ENCODE data around the gene MMP24OS.

Gene MMP24OS

DNA sequence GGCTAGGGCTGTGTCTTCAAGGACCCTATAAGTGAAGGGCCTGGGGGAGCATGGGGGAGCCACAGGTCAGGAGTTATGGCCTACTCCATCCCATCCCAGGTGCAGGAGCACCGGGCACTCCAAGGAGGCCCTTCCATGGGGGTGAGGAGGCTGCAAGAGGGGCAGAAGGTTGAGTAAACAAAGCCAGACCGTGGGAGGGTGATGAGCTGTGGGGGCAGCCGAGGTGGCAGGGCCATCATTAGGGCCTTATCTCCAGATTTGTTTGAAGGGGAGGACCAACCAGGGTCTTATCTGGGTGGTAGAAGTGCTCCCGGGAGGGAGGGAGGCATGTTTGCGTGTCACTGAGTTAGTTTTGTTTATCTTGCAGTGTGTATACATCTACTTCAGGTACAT is 16.4 kb upstream of the MMP24OS start:
- TF ChIP-seq POLR2AphosphoS5 (IDR thresholded peaks at IDR 0.05; ENCODE audit: low read depth, low read length) (no peak), FOXP2 (optimal IDR thresholded peaks at IDR 0.05; ENCODE audit: borderline replicate concordance, extremely low read depth, extremely low read length, insufficient read depth) (no peak), SIN3A (IDR thresholded peaks at IDR 0.05; ENCODE audit: borderline replicate concordance, insufficient read depth, low read length) (no peak), TAF1 (IDR thresholded peaks at IDR 0.05; ENCODE audit: borderline replicate concordance, insufficient read depth, low read length) (no peak)
- TF ChIP-seq, protein P1, sequence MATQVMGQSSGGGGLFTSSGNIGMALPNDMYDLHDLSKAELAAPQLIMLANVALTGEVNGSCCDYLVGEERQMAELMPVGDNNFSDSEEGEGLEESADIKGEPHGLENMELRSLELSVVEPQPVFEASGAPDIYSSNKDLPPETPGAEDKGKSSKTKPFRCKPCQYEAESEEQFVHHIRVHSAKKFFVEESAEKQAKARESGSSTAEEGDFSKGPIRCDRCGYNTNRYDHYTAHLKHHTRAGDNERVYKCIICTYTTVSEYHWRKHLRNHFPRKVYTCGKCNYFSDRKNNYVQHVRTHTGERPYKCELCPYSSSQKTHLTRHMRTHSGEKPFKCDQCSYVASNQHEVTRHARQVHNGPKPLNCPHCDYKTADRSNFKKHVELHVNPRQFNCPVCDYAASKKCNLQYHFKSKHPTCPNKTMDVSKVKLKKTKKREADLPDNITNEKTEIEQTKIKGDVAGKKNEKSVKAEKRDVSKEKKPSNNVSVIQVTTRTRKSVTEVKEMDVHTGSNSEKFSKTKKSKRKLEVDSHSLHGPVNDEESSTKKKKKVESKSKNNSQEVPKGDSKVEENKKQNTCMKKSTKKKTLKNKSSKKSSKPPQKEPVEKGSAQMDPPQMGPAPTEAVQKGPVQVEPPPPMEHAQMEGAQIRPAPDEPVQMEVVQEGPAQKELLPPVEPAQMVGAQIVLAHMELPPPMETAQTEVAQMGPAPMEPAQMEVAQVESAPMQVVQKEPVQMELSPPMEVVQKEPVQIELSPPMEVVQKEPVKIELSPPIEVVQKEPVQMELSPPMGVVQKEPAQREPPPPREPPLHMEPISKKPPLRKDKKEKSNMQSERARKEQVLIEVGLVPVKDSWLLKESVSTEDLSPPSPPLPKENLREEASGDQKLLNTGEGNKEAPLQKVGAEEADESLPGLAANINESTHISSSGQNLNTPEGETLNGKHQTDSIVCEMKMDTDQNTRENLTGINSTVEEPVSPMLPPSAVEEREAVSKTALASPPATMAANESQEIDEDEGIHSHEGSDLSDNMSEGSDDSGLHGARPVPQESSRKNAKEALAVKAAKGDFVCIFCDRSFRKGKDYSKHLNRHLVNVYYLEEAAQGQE (IDR thresholded peaks at IDR 0.05; ENCODE audit: insufficient read depth in 1 of 2, low read depth in 2 of 2, low read length in 2 of 2), result no peak

DNA sequence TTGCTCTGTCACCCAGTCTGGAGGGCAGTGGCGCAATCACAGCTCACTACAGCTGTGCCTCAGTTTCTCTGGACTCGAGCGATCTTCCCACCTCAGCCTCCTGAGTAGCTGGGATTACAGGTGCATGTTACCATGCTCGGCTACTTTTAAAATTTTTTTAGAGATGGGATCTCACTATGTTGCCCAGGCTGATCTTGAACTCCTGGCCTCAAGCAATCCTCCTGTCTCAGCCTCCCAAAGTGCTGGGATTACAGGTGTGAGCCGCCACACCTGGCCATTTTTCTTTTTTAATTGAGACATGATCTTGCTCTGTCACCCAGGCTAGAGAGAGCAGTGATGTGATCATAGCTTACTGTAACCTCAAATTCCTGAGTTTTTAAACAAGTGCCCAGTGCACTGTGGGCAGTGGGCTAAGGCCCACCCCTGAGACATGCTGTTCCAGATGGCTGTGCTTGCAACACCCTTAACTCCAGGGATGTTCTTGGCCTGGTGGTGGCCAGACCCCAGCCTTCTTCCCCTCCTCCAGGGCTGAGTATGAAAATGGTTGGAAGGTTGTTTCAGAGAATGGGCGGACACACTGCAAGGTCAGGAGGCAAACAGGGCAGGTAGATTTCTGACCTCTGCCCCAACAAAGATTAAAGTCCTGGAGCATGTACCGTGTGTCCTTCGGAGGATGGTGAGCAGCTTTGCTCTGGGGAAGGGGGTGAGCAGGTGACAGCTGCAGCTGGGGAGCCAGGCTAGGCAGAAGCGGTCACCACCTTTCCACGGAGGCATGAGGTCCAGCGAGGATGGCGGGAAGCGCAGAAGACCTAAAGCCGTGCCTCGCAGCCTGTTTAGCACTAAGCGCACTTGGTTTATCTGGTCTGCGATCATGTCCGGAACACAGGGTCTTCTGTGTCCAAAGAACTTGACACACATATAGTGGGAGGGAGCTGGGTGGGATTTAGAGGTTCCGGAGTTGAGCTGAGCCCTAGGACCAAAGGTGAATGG is 15.7 kb upstream of the MMP24OS start:
- TF ChIP-seq POLR2AphosphoS5 (IDR thresholded peaks at IDR 0.05; ENCODE audit: low read depth, low read length) (no peak), SIN3A (IDR thresholded peaks at IDR 0.05; ENCODE audit: borderline replicate concordance, insufficient read depth, low read length) (no peak), FOXP2 (optimal IDR thresholded peaks at IDR 0.05; ENCODE audit: borderline replicate concordance, extremely low read depth, extremely low read length, insufficient read depth) (no peak), TAF1 (IDR thresholded peaks at IDR 0.05; ENCODE audit: borderline replicate concordance, insufficient read depth, low read length) (no peak)
- TF ChIP-seq, protein P1 (IDR thresholded peaks at IDR 0.05; ENCODE audit: insufficient read depth in 1 of 2, low read depth in 2 of 2, low read length in 2 of 2), result no peak

DNA sequence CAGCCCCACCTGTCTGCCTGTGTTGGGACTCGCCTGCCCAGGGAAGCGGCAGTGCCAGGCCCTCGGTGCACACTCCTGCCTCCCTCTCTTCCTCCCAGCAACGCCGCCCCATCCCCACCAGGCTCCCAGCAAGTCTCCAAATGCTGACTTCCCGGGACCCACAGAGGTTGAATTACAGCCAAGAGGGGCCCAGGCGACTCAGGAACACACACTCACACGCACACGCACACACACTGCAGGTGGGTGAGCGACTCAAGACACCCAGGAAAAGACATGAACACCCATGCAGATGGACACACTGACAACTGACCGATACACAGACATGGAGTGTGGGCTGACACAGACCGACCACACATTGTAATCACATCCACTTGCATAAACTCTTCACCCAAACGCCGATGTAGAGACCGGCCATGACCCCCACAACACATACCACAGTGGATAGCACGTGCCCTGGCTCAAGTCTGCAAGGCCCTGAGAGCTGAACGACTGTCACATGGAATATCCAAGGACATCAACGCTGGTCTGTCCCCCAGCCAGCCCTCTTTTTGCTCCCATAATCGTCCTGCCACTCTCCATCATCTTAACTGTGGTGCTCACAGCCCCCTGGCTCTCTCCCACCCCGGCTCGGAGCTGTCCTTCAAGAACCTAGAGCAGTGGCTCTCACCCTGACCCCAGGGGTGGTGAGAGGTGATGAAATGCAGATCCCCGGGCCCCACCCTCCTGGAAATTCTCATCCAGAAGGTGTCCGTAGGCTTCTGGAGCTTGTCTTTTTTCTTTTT is 14.8 kb upstream of the MMP24OS start:
- no peak for TF ChIP-seq FOXP2 (optimal IDR thresholded peaks at IDR 0.05; ENCODE audit: borderline replicate concordance, extremely low read depth, extremely low read length, insufficient read depth)
- no peak for TF ChIP-seq SIN3A (IDR thresholded peaks at IDR 0.05; ENCODE audit: borderline replicate concordance, insufficient read depth, low read length)
- TF ChIP-seq TAF1 (IDR thresholded peaks at IDR 0.05; ENCODE audit: borderline replicate concordance, insufficient read depth, low read length), result no peak
- TF ChIP-seq, protein P1 (IDR thresholded peaks at IDR 0.05; ENCODE audit: insufficient read depth in 1 of 2, low read depth in 2 of 2, low read length in 2 of 2), result no peak
- TF ChIP-seq POLR2AphosphoS5 (IDR thresholded peaks at IDR 0.05; ENCODE audit: low read depth, low read length), result no peak

- no peak for TF ChIP-seq FOXP2 (optimal IDR thresholded peaks at IDR 0.05; ENCODE audit: borderline replicate concordance, extremely low read depth, extremely low read length, insufficient read depth)
- no peak for TF ChIP-seq SIN3A (IDR thresholded peaks at IDR 0.05; ENCODE audit: borderline replicate concordance, insufficient read depth, low read length)
- TF ChIP-seq TAF1 (IDR thresholded peaks at IDR 0.05; ENCODE audit: borderline replicate concordance, insufficient read depth, low read length), result no peak
- TF ChIP-seq, protein P1 (IDR thresholded peaks at IDR 0.05; ENCODE audit: insufficient read depth in 1 of 2, low read depth in 2 of 2, low read length in 2 of 2), result no peak
Measured at GRCh38 chr20:35291654-35292503, 14.0 kb upstream of the MMP24OS start, which contains the start of gene FAM83C. Gene FAM83C, minus strand, starts transcription at chr20:35292425. Its CDS starts 121 bp downstream, at chr20:35292304.

All from PFSK-1 (cell line).